Body of pancreas (tissue), 4 donors: ENCODE results near the gene GABRA4. TPM values are rescaled to one million over a fixed set of nuclear protein-coding genes. Genes with fewer than 3 reads are reported as not detected.

Experiments used
- ATAC-seq: fragments of 150-250 bp; one replicate; pipeline ENCODE4 v1.9.1; 2016
- DNase-seq, 4 donors: peaks; one replicate each; pipeline ENCODE4 v3.0.0-alpha.2; 2019
- H3K27ac ChIP-seq, 4 donors: fragments of 200-600 bp; sonication (generic); 1 replicate in 3 of 4; 2 replicates in 1 of 4; pipeline versions ENCODE4 v1.5.1 to v1.6.1; 2016 to 2019; ENCODE audit warnings: mild to moderate bottlenecking in 1 of 4, mixed read lengths in 1 of 4, moderate library complexity in 1 of 4
- H3K27me3 ChIP-seq, 2 donors: fragments of 200-600 bp; sonication (generic); one replicate each; pipeline ENCODE4 v1.6.0; 2016; ENCODE audit warnings: mild to moderate bottlenecking in 1 of 2
- H3K36me3 ChIP-seq, 2 donors: fragments of 200-600 bp; sonication (generic); replicated peaks in 1 of 2; 2 replicates each; pipeline ENCODE4 v1.5.1; 2016; ENCODE audit warnings: low read depth in 2 of 2; ENCODE audit not compliant: insufficient read depth in 1 of 2
- H3K4me1 ChIP-seq: fragments of 200-600 bp; sonication (generic); one replicate; pipeline ENCODE4 v1.6.0; 2016
- H3K4me3 ChIP-seq, 2 donors: fragments of 200-600 bp; sonication (generic); 1 replicate in 1 of 2; 2 replicates in 1 of 2; pipeline ENCODE4 v1.5.1; 2016 to 2019
- H3K9me3 ChIP-seq, 3 donors: fragments of 200-600 bp; sonication (generic); 1 replicate in 2 of 3; 2 replicates in 1 of 3; pipeline ENCODE4 v1.5.1; 2016
- CTCF ChIP-seq, 7 experiments: fragments of 450-650 bp in 4 of 7; fragments of 200-600 bp in 3 of 7; sonication (generic) in 3 of 7; IDR thresholded peaks; one replicate each; pipeline ENCODE4 v1.5.1; 2016 to 2019; ENCODE audit warnings: antibody characterized with exemption in 7 of 7
- POLR2A ChIP-seq, 3 donors: fragments of 450-650 bp; IDR thresholded peaks; one replicate each; pipeline ENCODE4 v1.6.1; 2016; ENCODE audit warnings: antibody characterized with exemption in 3 of 3, mild to moderate bottlenecking in 2 of 3
- WGBS, 2 donors: methylation state at CpG; one replicate each; pipeline ENCODE4 v1.1.5; 2017; 5-methylcytosine and 5-hydroxymethylcytosine counted together
- intact Hi-C: fragments of 100-400 bp; cut with DNase I; formaldehyde crosslinking; loops from one replicate; pipeline ENCODE4 v1.15.1; 2023
- total RNA-seq, 2 donors: library from RNA; depleted of rRNA; stranded (reverse); fragments of >200 nt; gene quantifications; one replicate each; pipeline ENCODE4 v1.1.0, GENCODE V29; 2016

GABRA4 gene
- total RNA-seq, 2 donors from 2014 or later = 0.78 TPM; not detected in 1

DNA sequence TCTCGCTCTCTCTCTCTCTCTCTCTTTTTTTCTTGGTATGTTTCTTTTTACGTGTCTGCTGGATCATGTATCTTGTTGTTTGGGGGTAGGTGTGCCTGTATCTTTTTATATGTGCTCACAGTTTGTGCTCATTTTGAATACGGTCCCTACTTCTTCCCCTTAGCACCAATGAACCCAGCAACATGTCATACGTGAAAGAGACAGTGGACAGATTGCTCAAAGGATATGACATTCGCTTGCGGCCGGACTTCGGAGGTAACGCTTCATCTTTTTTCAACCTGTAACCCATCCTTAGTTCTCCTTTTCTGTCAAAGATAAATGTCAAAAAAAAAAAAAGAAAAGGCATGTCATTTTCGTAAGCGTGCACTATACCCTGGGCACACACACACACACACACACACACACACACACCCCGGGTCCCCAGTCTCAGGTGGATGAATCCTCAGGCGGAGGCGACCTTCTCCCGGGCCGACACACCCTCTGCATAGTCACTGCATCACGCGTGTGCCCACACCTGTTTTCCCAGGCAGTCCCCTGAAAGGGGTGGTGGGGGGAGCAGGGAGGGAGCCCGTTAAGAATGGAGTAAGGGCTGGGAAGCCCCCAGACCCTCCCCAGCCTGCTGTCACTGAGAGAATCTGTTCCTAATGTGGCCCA lies 38.5 kb upstream of the GABRA4 start:
- intact Hi-C loops = no loop called here
- peaks cover 16% of the 10 kb centered on the region for H3K4me1 ChIP-seq
- peak overlapping the region; percentile 0 to 42 for H3K4me3 ChIP-seq
- DNase-seq (peak in 2 of 4 donors; percentile 12 to 13), ATAC-seq (no peak)
- no peaks in the 10 kb centered on the region for H3K27me3 ChIP-seq
- TF ChIP-seq POLR2A (IDR thresholded peaks at IDR 0.05) (no peak), CTCF (IDR thresholded peaks at IDR 0.05) (no peak)
- H3K36me3 ChIP-seq = no peaks in the 10 kb centered on the region
- 0 to 1% methylated on average over 18 of the region's 19 CpGs for WGBS, 2 donors
- H3K9me3 ChIP-seq = no peaks in the 10 kb centered on the region
- no peak overlapping the region for H3K27ac ChIP-seq

- Histone ChIP-seq H3K9me3 (no peaks in the 10 kb centered on the region), H3K4me3 (peak within 1 kb of the TSS; percentile 0 to 42), H3K27me3 (no peaks in the 10 kb centered on the region), H3K27ac (no peak within 1 kb of the TSS), H3K36me3 (no peaks in the 10 kb centered on the region), H3K4me1 (peaks cover 16% of the 10 kb centered on the region)
- DNase-seq = peak; percentile 65 to 80 (median 68)
- WGBS, 2 donors = 4 to 7% methylated on average over 20 of the region's 20 CpGs
- ATAC-seq = peak; percentile 61
- no peak for TF ChIP-seq CTCF (IDR thresholded peaks at IDR 0.05)
- TF ChIP-seq POLR2A (IDR thresholded peaks at IDR 0.05) = no peak
- intact Hi-C loops = no loop called here
Observed at GRCh38 chr4:47031011-47031678, 37.8 kb upstream of the GABRA4 start, which contains the start of gene GABRB1. GABRB1 (plus strand) TSS chr4:47031567.

- ATAC-seq (no peak), DNase-seq (no peak)
- 60 to 78% methylated on average over 1 of the region's 1 CpG for WGBS, 2 donors
- Histone ChIP-seq H3K27me3 (no peaks in the 10 kb centered on the region), H3K27ac (no peak overlapping the region), H3K36me3 (no peaks in the 10 kb centered on the region), H3K4me3 (no peak overlapping the region), H3K4me1 (no peaks in the 10 kb centered on the region), H3K9me3 (no peaks in the 10 kb centered on the region)
- intact Hi-C loops = no loop called here
- TF ChIP-seq POLR2A (IDR thresholded peaks at IDR 0.05) (no peak), CTCF (IDR thresholded peaks at IDR 0.05) (no peak)
Observed at GRCh38 chr4:47017494-47017893, 24.1 kb upstream of the GABRA4 start.

DNA sequence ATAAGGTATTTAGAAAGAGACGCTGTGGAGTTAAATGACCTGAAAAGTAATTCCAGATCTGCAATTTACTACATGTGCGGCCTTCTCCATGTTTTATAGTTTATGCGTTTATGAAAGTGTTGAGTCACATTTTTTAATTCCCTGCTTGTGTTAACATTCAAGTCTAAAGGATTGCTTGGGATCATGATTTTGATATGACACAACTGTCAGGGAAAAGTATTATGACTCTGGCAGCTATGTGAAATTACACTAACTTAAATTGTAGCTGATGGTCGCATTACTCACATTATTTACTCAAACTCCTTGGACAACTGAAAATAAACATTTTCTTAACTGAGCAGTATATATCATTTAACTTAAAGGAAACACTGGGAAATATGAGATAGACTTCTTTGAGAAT lies 23.7 kb upstream of the GABRA4 start:
- no peaks in the 10 kb centered on the region for H3K9me3 ChIP-seq
- H3K27ac ChIP-seq = no peak overlapping the region
- no peak for TF ChIP-seq CTCF (IDR thresholded peaks at IDR 0.05)
- no peak for TF ChIP-seq POLR2A (IDR thresholded peaks at IDR 0.05)
- 78% methylated on average over 4 of the region's 4 CpGs for WGBS, 2 donors
- no peaks in the 10 kb centered on the region for H3K27me3 ChIP-seq
- H3K36me3 ChIP-seq = no peaks in the 10 kb centered on the region
- H3K4me1 ChIP-seq = no peaks in the 10 kb centered on the region
- DNase-seq (no peak), ATAC-seq (no peak)
- intact Hi-C loops = no loop called here
- no peak overlapping the region for H3K4me3 ChIP-seq
